ENCODE results near the gene HVCN1. TPM values are rescaled to one million over a fixed set of nuclear protein-coding genes. Genes with fewer than 3 reads are reported as not detected.
"Not testable (repeated sequence)": the region's sequence is repeated elsewhere in the genome, so short reads cannot be mapped to it uniquely, and the experiment has no call there.

The HVCN1 gene, protein sequence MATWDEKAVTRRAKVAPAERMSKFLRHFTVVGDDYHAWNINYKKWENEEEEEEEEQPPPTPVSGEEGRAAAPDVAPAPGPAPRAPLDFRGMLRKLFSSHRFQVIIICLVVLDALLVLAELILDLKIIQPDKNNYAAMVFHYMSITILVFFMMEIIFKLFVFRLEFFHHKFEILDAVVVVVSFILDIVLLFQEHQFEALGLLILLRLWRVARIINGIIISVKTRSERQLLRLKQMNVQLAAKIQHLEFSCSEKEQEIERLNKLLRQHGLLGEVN
- total RNA-seq = 2.2 and 4.6 TPM in 2 replicates

DNA sequence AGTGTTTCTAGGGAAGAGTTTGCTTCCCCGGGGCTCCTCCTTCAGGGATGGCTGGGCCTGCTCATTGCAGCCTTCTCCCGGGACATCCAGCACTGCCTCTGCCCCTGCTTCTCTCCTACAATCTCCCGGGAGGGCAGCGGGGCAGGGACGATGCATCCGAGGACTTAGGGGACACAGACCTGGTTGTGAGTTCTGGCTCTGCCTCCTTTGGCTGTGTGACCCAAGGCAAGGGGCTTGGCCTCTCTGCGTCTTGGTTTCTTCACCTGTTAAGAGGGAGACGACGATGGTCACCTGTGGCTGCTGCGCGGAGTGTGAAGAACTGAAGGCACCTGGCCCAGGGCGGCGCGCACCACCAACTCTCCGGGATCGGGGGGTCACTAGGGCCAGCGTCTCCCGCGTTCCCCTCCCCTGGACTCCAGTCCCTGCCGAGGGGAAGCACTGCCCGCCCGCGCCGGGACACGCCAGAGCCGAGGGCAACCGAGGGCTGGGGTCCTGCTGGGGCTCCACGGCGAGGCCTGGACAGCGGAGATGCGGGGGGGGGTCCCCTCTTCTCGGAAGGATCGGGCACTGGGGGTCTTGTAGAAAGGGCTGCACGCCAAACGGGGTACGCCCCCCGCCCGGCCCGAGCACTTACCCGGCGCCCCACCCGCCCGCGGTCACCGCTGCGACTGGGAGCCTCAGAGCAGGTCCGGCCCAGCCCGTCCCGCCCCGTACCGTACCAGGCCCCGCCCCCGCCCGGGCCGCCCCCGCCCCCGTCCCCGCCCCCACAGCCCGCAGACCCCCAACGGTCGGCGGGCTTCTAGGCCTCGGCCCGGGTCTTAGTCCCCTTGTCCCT lies at the start of gene HVCN1:
Gene HVCN1, minus strand, starts transcription at position 670 of the 835 bp plus-strand sequence. CDS start 5,870 bp downstream, outside the sequence.
- DNase-seq (ENCODE audit: low read depth, low spot score) = no peak

DNA sequence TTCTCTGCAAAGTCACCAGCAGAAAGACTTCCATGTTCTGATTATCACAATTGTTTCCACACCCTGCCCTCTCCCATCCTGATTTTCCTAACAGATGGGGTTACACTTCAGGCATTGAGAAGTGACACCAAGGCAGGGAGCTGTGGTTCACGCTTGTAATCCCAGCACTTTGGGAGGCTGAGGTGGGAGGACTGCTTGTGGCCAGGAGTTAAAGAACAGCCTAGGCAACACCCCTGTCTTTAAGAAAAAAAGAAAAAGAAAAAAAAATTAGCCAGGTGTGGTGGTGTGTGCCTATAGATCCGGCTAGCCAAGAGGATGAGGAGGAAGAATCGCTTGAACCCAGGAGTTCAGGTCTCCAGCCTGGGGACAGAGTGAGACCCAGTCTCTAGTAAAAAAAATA lies 48.6 kb upstream of the HVCN1 start:
- no peak for DNase-seq (ENCODE audit: low read depth, low spot score)

DNA sequence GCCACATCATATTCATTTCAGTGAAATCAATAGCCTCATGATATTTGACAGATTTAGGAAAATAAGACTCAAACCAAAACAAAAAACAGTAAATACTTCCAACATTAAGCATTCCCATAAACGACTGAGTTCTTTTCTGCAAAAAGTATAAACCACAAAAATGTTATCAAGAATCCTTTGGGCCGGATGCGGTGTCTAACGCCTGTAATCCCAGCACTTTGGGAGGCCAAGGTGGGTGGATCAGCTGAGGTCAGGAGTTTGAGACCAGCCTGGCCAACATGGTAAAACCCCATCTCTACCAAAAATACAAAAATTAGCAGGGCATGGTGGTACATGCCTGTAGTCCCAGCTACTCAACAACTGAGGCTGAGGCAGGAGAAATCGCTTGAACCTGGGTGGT lies 48.1 kb upstream of the HVCN1 start:
- DNase-seq (ENCODE audit: low read depth, low spot score) = not testable (repeated sequence)

DNA sequence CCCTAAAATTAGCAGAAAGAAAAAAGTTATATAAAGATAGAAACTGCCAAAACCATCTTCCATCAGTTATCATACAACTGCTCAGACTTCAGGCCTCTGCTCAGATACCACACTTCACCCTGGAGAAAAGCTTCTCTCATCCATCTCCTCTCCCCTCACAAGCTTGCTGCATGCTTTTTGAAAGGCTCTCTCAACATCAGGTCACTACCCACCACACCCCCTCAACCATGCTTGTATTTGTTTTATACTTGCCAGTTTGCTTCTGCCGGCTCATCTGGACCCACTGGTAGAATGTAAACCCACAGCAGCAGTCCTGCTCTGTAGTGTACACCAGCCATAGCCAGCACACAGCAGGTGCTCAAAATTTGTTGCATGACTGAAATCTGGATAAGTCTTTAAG lies 45.0 kb upstream of the HVCN1 start:
- no peak for DNase-seq (ENCODE audit: low read depth, low spot score)

DNA sequence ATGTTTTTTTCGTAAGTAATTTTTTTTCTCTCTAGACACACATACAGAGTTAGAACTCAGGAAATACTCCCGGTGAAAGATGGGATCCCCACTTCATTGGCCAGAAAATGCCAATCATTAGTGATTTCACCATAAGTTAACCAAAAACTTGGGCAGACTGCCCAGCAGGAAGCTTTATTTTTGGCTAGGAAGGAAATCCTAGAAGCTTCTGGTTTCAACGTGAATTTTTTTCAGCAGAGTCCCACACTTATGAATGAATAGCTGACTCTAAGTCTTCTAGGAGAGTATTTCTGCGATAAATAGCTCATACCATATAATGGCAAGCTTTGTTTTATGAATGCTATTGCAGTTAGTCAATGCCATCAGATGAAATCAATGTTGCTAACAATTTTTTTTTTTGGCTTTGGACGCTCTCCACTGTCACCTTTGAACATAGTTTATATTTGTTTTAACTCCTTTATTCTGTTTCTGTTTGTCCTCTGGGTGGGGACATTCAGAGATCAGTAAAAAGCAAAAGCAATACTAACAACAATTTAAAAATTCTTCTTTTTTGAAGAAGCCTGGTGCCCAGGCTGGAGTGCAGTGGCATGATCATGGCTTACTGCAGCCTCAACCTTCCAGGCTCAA lies 44.3 kb upstream of the HVCN1 start:
- no peak for DNase-seq (ENCODE audit: low read depth, low spot score)

DNA sequence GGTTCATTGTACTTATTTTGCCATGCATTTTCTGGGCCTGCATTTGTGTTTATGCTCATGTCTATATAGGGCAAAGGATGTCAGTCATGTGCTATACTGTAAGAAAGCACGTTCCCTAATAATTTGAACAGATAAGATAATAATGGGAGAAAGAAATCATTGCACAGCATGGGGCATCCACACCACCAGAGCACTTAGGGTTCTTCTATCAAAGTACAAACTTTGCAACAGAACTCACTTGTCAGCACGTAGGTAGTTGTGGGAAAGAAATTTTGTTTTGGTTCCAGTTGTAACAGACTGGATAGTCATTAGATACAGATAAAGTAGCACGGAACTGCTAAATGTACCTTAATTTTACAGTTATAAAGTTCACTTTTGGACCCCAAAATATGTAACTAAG lies 43.7 kb upstream of the HVCN1 start:
- no peak for DNase-seq (ENCODE audit: low read depth, low spot score)

DNA sequence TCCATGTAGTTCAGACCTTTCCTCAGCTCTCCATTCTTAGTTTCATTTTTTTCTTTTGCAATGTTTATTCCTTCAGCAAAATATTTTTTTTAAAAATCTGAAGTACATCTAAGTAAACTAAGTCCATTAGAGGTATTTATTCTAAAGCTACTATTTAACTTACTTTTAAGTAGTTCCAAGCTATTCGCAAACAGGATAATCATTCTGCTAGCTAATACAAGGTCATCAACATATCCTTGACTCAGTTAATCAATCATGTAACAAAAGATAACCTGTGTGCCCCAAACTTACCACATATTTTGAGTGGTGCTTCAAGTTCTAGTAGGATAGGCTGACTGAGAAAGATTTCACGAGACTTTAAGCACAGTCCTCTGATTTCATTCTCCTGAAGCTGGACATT lies 42.6 kb upstream of the HVCN1 start:
- DNase-seq (ENCODE audit: low read depth, low spot score) = no peak

DNA sequence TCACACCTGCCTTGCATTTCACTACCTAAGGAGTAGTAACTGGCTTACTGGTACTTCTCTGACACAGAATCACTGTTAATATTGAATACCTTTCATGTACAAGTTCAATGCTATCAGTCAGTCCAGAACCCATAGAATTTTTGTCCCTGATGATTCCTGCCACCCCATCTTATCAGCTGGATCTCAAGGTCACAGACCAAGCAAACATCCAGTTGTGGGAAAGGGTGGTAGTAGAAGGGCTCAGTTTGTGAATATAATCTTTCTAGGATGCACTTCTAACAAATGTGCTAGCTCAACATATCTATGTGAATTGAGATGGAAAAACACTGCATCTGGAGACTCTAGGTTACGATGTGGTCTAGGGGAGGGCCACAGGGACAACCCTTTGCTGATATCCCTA lies 39.7 kb upstream of the HVCN1 start:
- DNase-seq (ENCODE audit: low read depth, low spot score) = no peak

DNA sequence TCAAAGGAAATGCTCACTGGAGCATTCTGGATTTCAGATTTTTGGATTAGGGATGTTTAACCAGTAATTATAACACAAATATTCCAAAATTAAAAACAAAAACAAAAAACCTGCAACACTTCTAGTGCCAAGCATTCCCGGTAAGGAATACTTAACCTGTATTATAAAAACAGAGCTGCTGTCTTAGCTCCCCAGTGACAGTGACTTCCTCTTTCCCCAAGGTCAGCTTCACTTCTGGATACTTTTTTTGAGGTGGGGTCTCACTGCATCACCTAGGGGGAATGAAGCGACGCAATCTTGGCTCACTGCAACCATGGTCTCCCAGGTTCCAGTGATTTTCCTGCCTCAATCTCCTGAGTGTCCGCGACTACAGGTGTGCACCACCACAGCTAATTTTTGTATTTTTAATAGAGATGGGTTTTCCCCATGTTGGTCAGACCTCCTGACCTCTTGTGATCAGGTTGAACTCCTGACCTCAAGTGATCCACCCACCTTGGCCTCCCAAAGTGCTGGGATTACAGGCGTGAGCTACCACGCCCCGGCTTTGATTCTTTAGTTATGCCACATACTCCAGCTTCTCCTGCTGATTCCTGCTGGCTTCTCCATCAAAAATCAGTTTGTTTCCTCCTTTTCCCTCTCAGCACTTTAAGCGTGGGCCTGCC lies 37.9 kb upstream of the HVCN1 start:
- no peak for DNase-seq (ENCODE audit: low read depth, low spot score)

DNA sequence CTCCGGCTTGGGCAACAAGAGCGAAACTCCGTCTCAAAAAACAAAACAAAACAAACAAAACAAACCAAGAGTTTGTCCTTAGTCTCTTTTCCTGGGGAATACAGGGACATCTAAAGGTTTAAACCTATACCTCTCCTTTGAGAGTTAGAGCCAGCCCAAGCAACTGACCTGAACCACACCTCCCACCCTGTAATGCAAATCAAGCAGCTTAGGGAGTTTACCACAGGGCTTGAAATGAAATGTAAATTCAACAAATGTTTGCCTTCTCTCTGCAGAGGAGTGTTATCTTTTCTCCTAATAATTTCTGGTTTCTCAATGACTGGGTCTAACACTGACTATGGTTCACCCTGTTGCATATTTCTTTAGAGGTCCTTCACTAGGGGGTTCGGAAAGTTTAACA lies 37.1 kb upstream of the HVCN1 start:
- no peak for DNase-seq (ENCODE audit: low read depth, low spot score)

DNA sequence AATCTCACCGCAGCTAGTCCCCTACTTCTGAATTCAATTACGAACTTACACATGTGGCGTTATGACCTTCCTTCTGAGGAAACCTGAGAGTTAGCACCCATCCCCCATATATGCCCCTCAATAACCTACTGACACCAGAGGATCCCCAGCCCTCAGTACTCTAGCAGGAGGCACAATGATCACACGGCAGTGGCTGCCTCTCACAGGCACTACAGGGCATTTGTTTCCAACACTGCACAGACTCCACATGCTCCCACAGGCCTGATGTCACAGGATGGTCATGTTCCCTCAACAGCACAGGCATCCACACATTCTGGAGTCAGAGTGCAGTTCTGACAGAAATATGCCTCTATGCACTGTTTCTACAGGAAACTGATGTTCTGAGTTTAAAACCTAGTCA lies 36.4 kb upstream of the HVCN1 start:
- no peak for DNase-seq (ENCODE audit: low read depth, low spot score)

DNA sequence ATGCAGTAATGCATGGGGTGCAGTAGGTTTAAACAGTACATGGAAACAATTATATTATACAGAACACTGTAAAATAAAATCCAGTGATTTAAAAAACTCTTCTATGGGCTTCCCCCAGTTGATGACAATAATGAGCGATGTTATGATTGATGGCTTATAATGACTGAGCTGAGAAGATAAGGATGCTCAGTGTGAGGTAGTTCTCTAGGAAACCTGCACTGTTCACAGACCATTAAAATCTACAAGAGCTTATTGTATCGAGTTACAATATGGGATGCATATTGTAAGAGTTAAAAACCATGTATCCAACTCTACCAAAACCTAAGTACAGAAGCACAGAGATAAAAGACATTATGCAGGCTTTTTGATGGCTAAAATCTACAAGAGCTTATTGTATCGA lies 34.0 kb upstream of the HVCN1 start:
- not testable (repeated sequence) for DNase-seq (ENCODE audit: low read depth, low spot score)

DNA sequence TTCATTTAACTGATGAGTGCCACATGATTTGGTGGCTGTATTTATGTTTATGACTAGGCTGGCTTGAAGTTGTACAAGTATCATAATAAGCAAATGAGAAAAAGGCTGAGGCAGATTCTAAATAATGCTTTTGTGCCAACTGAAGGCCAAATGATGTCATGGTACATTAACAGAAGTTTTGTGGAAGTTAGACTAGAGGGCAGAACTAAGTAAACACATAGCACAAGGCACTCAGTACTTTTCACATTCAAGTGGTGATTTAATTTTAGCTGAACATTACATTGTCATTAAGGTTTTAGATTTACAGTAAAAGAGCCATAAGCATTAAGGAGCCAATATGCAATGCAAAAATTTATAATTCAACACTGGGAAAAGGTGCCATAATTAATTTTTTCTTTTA lies 32.7 kb upstream of the HVCN1 start:
- DNase-seq (ENCODE audit: low read depth, low spot score) = no peak

DNA sequence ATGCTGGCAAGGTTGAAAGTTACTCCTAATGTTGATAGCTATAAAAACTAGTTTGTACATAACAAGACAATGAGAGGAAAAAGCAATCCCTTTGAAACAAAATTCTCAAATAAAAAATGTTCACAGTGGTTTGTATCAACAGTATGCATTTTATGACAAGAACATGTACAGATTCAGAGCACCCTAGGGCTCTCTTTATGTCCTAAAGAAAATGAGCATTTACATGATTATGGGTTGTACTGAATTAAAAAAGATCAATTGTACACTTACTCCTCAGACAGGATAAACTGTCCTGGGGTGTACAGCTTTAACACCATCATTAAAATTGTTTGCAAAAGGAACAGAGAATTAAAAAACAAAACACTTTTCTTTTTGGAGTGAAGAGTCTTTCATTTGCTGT lies 31.6 kb upstream of the HVCN1 start:
- no peak for DNase-seq (ENCODE audit: low read depth, low spot score)

DNA sequence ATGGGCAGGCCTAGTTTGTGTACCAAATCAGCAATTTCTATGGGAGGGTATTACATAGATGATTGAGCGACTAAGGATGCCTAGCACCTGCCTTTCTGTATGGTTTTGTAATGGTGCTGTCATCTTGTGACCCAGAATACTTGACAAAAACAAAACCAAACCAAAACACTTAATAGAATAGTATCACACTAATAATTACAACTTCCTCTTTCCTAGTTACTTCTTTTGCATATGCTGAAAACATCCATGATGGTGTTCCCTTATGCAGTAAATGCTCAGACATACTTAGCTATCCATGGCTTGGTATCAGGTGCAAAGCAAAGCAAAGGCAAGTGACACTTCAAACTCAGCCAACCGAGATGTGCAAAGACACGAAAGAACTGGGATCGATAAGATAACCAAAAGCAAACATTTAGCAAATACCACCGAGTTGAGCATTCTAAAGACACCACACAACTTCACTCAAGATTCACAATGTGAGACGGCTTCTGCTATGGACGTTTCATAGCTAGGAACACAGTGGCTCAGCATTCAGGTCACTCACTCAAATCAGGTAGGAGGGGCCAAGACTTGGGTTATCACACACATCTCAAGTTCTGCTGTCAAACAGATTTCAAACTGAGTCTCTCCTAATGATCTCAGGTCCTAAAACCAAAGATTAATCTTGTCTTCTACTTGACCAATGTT lies 29.4 kb upstream of the HVCN1 start:
- no peak for DNase-seq (ENCODE audit: low read depth, low spot score)

DNA sequence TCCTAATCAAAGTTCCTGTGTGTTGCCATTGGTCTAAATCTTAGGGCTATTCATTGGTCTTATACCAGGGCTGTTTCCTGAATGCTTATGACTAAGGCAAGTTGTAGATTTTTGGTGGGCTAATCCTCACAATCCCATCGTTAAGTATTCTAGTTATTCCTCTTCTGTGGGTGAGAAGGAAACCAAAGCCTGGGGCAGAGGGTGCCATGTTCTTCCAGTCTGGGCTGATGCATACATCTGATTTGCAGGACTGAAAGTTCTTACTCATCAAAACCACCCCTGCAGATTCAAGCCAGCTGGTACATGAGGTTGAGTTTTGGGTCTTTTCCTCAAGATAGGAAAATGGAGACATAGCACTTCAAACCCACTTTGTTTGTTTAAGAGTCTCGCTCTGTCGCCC lies 28.1 kb upstream of the HVCN1 start:
- DNase-seq (ENCODE audit: low read depth, low spot score) = no peak

DNA sequence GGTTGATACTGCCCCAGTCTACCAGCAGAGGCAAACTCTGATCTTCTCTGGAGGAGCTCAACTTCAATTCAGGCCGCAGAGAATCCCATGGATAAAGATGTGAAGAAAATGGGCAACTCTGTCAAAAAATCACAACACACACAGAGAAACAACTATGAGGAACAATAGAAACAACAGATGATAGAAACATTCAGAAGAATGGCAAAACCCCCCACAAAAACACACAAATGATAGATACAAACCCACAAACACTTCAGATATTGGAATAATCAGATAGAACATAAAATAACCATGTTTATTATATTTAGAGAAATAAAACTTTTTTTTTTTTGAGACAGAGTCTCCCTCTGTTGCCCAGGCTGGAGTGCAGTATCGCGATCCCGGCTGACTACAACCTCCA lies 20.0 kb upstream of the HVCN1 start:
- no peak for DNase-seq (ENCODE audit: low read depth, low spot score)

DNA sequence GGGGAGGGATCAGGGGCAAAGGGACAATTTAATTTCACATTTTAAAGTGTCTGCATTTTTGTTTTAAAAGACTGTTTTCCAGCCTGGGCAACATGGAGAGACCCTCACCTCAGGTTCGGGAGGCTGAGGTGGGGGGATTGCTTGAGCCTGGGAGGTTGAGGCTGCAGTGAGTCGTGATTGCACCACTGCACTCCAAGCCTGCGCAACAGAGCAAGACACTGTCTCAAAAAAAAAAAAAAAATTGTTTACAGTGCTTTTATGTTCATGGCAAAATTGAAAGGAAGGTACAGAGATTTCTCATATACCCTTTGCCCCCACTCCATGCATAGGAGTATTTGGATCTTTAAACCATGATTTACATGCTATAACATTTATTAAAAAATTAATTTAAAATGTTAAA lies 16.4 kb upstream of the HVCN1 start:
- DNase-seq (ENCODE audit: low read depth, low spot score) = no peak

DNA sequence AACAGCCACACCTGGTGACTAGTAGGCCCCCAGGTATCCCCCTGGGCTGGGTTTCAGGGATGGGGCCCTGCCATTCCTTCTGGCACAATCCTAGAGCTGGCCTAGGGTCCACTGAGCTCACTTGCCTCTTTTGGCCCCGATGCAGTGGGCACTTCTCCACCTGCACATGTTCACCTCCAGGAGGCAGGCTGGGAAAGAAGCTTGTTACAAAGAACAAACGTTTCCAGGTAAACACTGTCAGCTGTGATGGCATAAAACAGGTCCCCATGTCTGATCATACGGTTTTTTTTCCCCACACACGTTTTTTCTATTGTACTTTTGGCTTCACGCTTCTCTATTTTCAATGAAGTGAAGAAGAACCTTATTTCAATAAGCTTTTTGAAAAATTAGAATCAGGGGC lies 15.8 kb upstream of the HVCN1 start:
- DNase-seq (ENCODE audit: low read depth, low spot score) = no peak

DNA sequence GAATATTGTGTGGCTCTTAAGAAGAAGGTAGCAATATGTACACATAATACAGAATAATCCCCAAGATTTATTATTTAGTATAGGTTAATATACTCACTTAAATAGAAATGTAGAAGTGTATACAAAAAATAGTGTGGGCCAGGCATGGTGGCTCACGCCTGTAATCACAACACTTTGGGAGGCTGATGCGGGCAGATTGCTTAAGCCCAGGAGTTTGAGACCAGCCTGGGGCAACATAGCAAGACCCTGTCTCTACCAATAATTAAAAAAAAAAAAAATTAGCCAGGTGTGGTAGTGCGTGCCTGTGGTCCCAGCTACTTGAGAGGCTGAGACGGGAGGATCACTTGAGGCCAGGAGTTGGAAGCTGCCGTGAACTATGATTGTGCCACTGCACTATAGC lies 15.3 kb upstream of the HVCN1 start:
- DNase-seq (ENCODE audit: low read depth, low spot score) = no peak

DNA sequence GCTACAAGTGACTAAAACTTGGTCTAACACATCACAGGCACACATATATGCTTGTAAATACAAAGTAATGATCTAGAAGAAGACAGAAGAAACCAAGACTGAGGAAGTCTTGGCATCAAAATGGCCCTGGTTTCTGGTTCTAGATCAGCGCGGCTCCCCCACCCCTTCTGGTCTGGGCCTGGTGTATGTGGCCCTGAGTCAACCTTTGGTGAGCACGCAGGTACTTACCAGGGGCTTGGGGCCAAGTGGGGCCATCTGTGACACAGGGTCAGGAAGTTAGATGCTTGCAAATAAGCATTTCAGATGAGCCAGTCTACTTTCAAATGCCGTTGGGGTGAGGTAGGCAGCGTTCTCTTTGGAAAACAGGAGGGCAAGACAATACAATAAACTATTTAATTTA lies 13.2 kb upstream of the HVCN1 start:
- DNase-seq (ENCODE audit: low read depth, low spot score) = no peak
